NT2/D1 (cell line): ENCODE measurements around the gene FOXP1.

Experiments
- YY1 ChIP-seq: IDR thresholded peaks from 2 replicates; pipeline ENCODE4 v1.6.1; 2011; ENCODE audit not compliant: insufficient read length, insufficient read depth
- ZNF274 ChIP-seq: IDR thresholded peaks from 2 replicates; pipeline ENCODE4 v1.6.1; 2011; ENCODE audit warnings: mild to moderate bottlenecking, low read depth, low read length

DNA sequence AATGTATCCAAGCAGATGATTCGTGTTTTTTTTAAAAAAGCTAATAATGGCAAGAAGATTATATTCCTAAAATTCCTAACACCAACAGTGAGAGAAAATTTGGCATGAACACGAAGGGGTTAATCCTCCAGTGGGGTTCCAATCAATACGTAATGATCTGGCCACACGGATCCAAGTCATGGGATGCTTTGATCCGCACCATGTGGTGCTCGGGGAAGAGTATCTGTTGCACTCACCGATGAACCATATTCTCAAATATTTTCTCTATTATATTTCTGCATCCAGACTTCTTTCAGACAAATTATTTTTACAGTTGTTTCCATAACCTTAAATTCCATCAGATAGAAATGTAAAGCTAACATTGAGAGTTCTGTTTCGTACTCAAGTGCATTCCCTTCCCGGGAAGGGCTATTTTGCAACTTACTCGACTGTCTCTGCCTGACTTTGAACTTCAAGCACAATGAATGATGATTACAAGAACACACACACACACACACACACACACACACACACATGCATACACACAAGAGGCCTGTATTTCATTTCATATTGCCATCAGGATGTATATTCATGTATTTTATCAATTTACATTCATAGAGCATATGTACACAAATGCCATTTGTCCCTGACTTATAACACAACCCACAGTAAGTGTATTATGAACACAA, 567.2 kb downstream of the FOXP1 start:
- TF ChIP-seq YY1, result no peak
- no peak for TF ChIP-seq ZNF274
